HG03354 (cell line): ENCODE results near the gene SLC1A1.
A peak's percentile ranks its signal among the peaks of the same experiment; 100 is the strongest.
"Not testable (repeated sequence)": the region's sequence is repeated elsewhere in the genome, so short reads cannot be mapped to it uniquely, and the experiment has no call there.

Source experiments
- ATAC-seq: cut with Tn5 transposase; IDR thresholded peaks from one replicate; pipeline ENCODE4 v1.9.1; 2021; ENCODE audit warnings: mild to moderate bottlenecking; ENCODE audit not compliant: unreplicated experiment, poor library complexity, severe bottlenecking

Gene SLC1A1

GRCh38 chr9:4538107-4538506, 47.8 kb downstream of the SLC1A1 start:
- no peak for ATAC-seq

GRCh38 chr9:4538621-4539020, 48.4 kb downstream of the SLC1A1 start:
- ATAC-seq = no peak

GRCh38 chr9:4540425-4540824, 50.2 kb downstream of the SLC1A1 start:
- no peak for ATAC-seq

- no peak for ATAC-seq
Observed at GRCh38 chr9:4541281-4541680, 51.0 kb downstream of the SLC1A1 start.

GRCh38 chr9:4541856-4542255, 51.6 kb downstream of the SLC1A1 start:
- ATAC-seq = no peak

GRCh38 chr9:4544714-4545113, 54.4 kb downstream of the SLC1A1 start:
- not testable (repeated sequence) for ATAC-seq

- ATAC-seq = no peak
Observed at GRCh38 chr9:4547016-4547415, 56.7 kb downstream of the SLC1A1 start.

- ATAC-seq = no peak
Observed at GRCh38 chr9:4548811-4549725, 58.8 kb downstream of the SLC1A1 start.

GRCh38 chr9:4549751-4550295, 59.6 kb downstream of the SLC1A1 start:
- no peak for ATAC-seq

GRCh38 chr9:4550777-4551484, 60.7 kb downstream of the SLC1A1 start:
- ATAC-seq = no peak

GRCh38 chr9:4553951-4554381, 63.7 kb downstream of the SLC1A1 start:
- no peak for ATAC-seq

GRCh38 chr9:4555236-4555635, 65.0 kb downstream of the SLC1A1 start:
- no peak for ATAC-seq

GRCh38 chr9:4558371-4558998, 68.2 kb downstream of the SLC1A1 start:
- ATAC-seq = no peak

- peak; percentile 88 for ATAC-seq
Observed at GRCh38 chr9:4559261-4560182, 69.3 kb downstream of the SLC1A1 start.

- no peak for ATAC-seq
Observed at GRCh38 chr9:4563105-4563504, 72.8 kb downstream of the SLC1A1 start.

GRCh38 chr9:4566806-4567205, 76.5 kb downstream of the SLC1A1 start:
- no peak for ATAC-seq

- no peak for ATAC-seq
Observed at GRCh38 chr9:4567601-4568000, 77.3 kb downstream of the SLC1A1 start.

GRCh38 chr9:4569101-4569500, 78.8 kb downstream of the SLC1A1 start:
- ATAC-seq = no peak

GRCh38 chr9:4572184-4572826, 82.0 kb downstream of the SLC1A1 start:
- no peak for ATAC-seq
